Fibroblast of gingiva (primary cell): ENCODE data around the gene TNKS2.
"Not testable (repeated sequence)": the region's sequence is repeated elsewhere in the genome, so short reads cannot be mapped to it uniquely, and the experiment has no call there.

Experiments
- DNase-seq: peaks from one replicate; pipeline ENCODE4 v3.0.0-alpha.2; 2011; ENCODE audit warnings: low read depth

Gene TNKS2

GRCh38 chr10:91796331-91797047 lies 1.7 kb upstream of the TNKS2 start:
- no peak for DNase-seq

GRCh38 chr10:91797048-91797690 lies 1.1 kb upstream of the TNKS2 start:
- no peak for DNase-seq

GRCh38 chr10:91798649-91799611 lies 704 bp downstream of the TNKS2 start:
- peak; percentile 48 for DNase-seq

GRCh38 chr10:91799612-91799975 lies 1.4 kb downstream of the TNKS2 start:
- no peak for DNase-seq

GRCh38 chr10:91800182-91800581 lies 2.0 kb downstream of the TNKS2 start:
- DNase-seq, result no peak

GRCh38 chr10:91800756-91801155 lies 2.5 kb downstream of the TNKS2 start:
- no peak for DNase-seq

- DNase-seq, result no peak
These were observed 5.3 kb downstream of the TNKS2 start for GRCh38 chr10:91803386-91804125.

GRCh38 chr10:91804126-91804510 lies 5.9 kb downstream of the TNKS2 start:
- DNase-seq, result no peak

GRCh38 chr10:91805110-91805838 lies 7.0 kb downstream of the TNKS2 start:
- DNase-seq, result no peak

GRCh38 chr10:91807264-91807663 lies 9.0 kb downstream of the TNKS2 start:
- DNase-seq, result not testable (repeated sequence)

GRCh38 chr10:91813251-91813650 lies 15.0 kb downstream of the TNKS2 start:
- no peak for DNase-seq

- no peak for DNase-seq
These were observed 18.8 kb downstream of the TNKS2 start for GRCh38 chr10:91816981-91817380.

GRCh38 chr10:91820144-91820543 lies 21.9 kb downstream of the TNKS2 start:
- DNase-seq, result no peak

GRCh38 chr10:91824076-91824475 lies 25.9 kb downstream of the TNKS2 start:
- no peak for DNase-seq

- DNase-seq, result no peak
These were observed 31.0 kb downstream of the TNKS2 start for GRCh38 chr10:91829268-91829667.

GRCh38 chr10:91838199-91838598 lies 40.0 kb downstream of the TNKS2 start:
- DNase-seq, result no peak

GRCh38 chr10:91843083-91843482 lies 44.9 kb downstream of the TNKS2 start:
- no peak for DNase-seq

GRCh38 chr10:91856637-91857036 lies 58.4 kb downstream of the TNKS2 start:
- DNase-seq, result no peak

- no peak for DNase-seq
These were observed 62.7 kb downstream of the TNKS2 start for GRCh38 chr10:91860885-91861284.

- DNase-seq, result no peak
These were observed 65.9 kb downstream of the TNKS2 start for GRCh38 chr10:91864099-91864498.

GRCh38 chr10:91864744-91865143 lies 66.5 kb downstream of the TNKS2 start:
- DNase-seq, result no peak
